GM19455 (cell line): ENCODE data around the gene GSTT4.
"Not testable (repeated sequence)": the region's sequence is repeated elsewhere in the genome, so short reads cannot be mapped to it uniquely, and the experiment has no call there.

Experiments used
- ATAC-seq: cut with Tn5 transposase; IDR thresholded peaks from one replicate; pipeline ENCODE4 v1.9.1; 2021; ENCODE audit not compliant: unreplicated experiment

The GSTT4 gene

GRCh38 chr22:23954193-23954990 lies 50.9 kb downstream of the GSTT4 start:
- ATAC-seq, result not testable (repeated sequence)

GRCh38 chr22:23953485-23953884 lies 51.8 kb downstream of the GSTT4 start:
- not testable (repeated sequence) for ATAC-seq

GRCh38 chr22:23952794-23953405 lies 52.4 kb downstream of the GSTT4 start:
- not testable (repeated sequence) for ATAC-seq

DNA sequence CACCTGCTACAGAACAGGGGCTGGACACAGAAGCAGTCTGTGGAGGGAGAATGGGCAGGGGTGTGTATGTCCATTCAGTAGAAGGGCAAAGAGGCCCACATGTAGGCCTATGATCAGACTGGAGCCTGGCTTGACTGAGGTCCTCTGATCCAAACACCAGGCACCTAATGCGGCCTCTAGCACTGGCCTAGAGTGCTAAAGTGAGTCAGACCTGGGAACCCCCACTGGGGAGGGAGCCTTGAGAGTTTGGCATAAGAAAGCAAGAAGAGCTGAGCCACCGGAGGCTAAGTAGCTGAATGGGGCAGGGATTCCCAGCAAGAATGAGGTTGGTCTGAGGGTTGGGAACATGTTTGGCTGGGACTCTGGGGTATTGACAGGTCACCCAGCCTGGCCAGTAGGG lies 53.9 kb downstream of the GSTT4 start:
- not testable (repeated sequence) for ATAC-seq

GRCh38 chr22:23949764-23950163 lies 55.5 kb downstream of the GSTT4 start:
- not testable (repeated sequence) for ATAC-seq
